ENCODE data around the gene FGFR2.

Gene FGFR2

GRCh38 chr10:121540732-121541395, 57.4 kb downstream of the FGFR2 start:
- Histone ChIP-seq H3K27ac (no peak overlapping the region), H3K4me3 (no peak overlapping the region)
- DNase-seq (ENCODE audit: low spot score) = no peak
- no peak for TF ChIP-seq CTCF (IDR thresholded peaks at IDR 0.05)

- H3K4me3 ChIP-seq = no peak overlapping the region
- DNase-seq (ENCODE audit: low spot score) = no peak
- TF ChIP-seq CTCF (IDR thresholded peaks at IDR 0.05) = no peak
- no peak overlapping the region for H3K27ac ChIP-seq
Measured at GRCh38 chr10:121539786-121540185, 58.5 kb downstream of the FGFR2 start.

- H3K27ac ChIP-seq = no peak overlapping the region
Measured at GRCh38 chr10:121536310-121536913, 61.8 kb downstream of the FGFR2 start.

GRCh38 chr10:121535381-121535780, 62.9 kb downstream of the FGFR2 start:
- no peak overlapping the region for H3K27ac ChIP-seq
- TF ChIP-seq CTCF (IDR thresholded peaks at IDR 0.05) = no peak
- no peak overlapping the region for H3K4me3 ChIP-seq
- no peak for DNase-seq (ENCODE audit: low spot score)

More at GRCh38 chr10:121536310-121536913, 61.8 kb downstream of the FGFR2 start:
- no peak for TF ChIP-seq CTCF (IDR thresholded peaks at IDR 0.05)
- H3K4me3 ChIP-seq = no peak overlapping the region
- DNase-seq (ENCODE audit: low spot score) = no peak

GRCh38 chr10:121532292-121532864, 65.9 kb downstream of the FGFR2 start:
- Histone ChIP-seq H3K4me3 (no peak overlapping the region), H3K27ac (no peak overlapping the region)
- no peak for DNase-seq (ENCODE audit: low spot score)
- no peak for TF ChIP-seq CTCF (IDR thresholded peaks at IDR 0.05)

- TF ChIP-seq CTCF (IDR thresholded peaks at IDR 0.05) = no peak
- no peak overlapping the region for H3K4me3 ChIP-seq
- DNase-seq (ENCODE audit: low spot score) = no peak
- no peak overlapping the region for H3K27ac ChIP-seq
Measured at GRCh38 chr10:121531830-121532178, 66.4 kb downstream of the FGFR2 start.
